NOMO-1 (cell line): ENCODE results near the gene CIDEB.

Experiments
- DNase-seq, 2 experiments: peaks; one replicate each; lab custom pipeline; 2025; ENCODE audit not compliant: unreplicated experiment in 2 of 2; lab: John Stamatoyannopoulos, UW

Gene CIDEB

DNA sequence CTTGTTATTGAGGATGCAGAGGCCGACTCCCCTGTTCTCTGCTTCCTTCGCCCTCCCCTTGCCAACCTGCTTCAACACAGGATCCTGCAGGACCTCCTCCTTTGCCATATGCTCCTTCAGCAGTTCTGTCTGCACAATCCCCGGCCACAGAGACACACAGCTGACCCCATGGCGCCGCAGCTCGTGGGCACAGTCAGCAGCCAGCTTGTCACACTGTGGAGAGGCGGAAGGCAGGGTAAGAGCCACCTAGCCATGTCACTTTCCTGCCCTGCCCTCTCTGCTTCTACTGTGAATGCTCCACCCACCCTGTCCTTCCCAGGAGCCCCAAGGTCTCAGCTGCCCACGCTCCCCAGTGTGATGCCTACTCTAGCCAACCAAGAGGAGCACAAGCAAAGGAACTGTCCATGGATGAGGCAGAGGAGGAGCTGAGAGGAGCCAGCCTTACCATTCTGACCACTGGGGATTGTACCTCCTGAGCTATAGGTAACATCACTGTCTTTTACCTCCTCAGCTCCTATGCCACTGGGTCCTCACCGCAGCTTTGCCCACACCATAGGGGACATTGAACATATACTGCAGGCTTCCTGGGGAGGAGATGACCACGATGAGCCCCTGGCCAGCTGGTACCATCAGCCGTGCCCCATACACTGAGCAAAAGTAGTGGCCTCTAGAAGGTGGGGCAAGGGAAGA, 15.5 kb downstream of the CIDEB start:
- DNase-seq = no peak

DNA sequence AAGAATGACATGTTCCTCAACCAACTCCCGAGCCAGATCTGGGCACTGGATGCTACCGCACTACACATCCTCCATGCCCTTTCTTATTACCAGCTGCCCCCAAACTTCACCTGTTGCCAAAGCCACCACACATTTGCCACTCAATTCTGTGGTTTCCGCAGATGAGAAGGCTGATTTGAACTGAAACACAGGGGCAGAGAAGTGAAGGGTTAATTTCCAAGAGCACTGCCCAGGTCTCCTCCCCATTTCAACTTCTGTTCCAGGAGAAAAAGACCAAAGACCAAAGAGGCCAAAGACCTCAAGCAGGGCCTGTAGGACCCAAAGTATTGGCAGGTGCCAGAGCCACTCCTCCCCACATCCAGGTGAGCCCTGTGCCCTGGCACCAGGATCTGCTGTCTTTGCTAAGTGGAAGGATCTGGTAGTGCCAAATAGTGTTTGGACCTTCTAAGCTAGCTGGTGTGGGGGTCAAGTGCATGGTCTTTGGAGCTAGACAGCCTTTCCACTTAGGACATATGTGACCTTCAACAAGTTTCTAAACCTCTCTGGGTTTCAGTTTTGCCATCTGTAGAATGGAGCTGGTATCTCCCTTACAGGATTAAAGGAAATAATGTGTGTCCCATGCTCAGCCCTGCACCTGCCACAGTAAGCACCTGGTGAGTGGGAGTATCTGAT, 16.2 kb downstream of the CIDEB start:
- no peak for DNase-seq

DNA sequence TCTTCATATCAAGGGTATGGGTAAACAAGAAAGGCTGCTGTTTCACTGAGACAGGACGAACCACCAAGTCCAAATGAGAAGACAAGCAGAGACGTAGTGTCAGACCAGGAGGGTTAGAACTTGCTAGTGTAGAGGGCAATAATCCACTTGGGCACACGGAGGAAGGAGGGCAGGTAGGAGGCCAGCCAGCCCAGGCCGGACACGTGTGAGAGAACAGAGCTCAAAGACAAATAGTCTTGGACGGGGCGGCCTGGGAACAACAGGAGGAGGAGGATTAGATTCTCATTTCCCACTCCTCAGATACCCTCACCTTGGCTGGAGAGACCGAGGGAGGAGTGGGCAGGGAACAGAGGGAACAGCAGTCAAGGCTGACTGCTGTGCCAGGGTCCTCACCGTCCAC, 17.0 kb downstream of the CIDEB start:
- no peak for DNase-seq

DNA sequence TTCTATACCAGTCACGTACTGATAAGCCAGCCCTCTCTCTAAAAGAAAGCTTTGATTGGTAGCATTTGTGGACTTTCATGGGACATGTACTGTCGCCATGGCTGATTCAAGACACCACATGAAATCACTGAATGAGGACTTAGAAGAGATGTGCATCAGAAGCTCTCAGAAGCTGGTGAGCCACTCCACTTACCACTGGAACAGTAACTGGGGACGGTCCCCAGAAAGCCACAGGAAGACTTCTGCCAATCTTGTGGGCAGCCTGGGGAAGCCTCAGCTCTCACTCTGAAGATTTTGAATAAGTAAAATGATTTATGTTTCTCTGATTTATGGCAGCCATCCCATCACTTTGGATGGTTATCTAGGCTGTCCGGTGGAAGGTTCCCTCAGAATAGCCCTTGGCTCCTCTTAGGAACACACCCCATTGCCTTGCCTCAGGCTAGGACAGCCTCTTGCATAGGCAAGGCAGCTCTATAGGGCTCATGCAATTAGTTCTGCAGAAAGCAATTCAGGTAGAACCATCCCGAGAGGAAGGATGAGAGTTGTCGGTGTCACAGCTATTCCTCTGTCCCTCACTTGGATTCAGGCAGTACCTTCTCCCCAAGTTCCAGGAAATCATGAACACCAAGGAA, 18.0 kb downstream of the CIDEB start:
- no peak for DNase-seq

DNA sequence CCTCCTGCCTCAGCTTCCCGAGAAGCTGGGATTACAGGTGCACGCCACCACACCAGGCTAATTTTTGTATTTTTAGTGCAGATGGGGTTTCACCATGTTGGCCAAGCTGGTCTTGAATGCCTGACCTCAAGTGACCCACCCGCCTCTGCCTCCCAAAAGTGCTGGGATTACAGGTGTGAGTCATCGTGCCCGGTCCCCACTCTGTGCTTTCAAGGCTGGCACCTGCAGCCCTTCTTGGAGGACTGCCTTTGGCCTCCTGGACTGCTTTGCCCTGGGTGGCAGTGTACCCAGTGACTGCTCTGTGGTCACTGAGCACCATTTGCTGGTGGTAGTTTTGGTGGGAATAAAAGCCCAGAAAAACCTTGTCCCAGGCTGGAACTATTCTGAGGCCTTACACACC, 20.8 kb downstream of the CIDEB start:
- no peak for DNase-seq

DNA sequence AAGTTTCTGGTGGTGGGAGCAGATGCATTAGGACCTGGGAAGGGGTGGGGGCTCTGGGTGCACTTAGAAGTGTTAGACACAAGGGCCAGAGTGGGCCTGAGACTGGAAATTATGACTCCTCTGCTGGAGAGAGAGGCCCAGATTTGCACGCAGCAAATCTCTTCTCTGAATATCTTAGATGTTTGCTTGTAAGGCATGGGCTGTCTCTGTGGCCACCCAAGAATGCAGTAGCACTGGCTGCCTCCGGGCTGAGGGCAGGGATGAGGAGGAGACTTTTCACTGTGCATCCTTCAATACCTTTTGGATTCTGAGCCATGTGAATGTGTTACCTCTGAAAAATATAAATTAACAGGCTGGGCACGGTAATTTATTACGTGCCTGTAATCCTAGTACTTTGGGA, 22.4 kb downstream of the CIDEB start:
- DNase-seq = no peak

DNA sequence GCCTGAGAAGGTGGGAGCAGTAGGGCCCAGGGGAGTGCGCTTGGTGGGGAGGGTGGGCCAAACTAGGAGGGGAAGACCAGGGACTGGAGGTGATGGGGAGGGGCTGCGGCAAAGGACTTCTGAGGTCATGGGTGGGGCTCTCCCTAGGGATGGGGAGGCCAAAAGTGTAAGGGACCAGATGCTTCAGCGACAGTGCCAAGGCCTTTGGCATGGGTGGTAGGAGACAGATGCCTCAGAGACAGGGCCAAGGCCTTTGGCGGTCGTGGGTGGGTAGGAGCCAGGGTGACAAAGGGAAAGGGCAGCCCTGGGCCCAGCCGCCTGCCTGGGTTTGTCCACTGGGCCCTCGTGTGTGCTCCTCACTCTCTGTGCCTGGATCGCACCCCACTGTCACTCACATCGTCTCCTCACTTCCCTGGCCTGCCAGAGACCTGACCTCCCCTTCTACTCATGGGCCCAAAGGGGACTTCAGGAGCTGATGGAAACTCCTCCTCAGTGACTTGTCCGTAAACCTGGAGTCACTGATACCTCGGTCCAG, 23.2 kb downstream of the CIDEB start:
- no peak for DNase-seq

DNA sequence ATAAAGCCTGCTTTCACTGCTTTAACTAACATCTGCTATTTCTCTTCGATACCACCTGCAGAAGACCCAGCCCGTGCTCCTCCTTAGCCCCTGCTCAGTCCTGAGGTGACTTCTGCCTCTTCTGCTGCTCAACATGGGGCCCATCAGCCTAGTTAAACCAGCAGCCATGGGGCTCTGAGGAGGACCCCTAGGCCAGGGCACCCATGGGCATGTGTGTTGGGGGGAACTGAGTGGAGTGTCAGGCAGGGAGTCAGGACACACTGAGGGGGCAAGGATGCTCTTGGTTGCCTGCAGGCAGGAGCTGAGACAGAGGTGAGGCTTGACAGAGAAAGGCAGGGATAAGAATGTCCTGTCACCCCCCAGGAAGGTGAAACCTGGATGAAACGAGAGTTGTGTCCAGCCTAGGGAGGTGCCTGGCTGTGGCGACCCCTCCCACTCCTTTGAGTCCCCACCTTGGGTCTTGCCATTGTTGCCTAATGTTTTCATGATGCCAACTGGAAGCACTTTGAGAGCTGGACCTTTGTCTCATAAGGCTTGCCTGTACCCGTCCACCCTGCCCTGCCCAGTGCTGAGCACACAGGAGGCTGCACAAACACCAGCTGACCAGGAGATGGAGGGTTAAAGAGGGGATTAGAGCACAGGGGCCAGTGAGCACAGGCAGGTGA, 23.8 kb downstream of the CIDEB start:
- no peak for DNase-seq

DNA sequence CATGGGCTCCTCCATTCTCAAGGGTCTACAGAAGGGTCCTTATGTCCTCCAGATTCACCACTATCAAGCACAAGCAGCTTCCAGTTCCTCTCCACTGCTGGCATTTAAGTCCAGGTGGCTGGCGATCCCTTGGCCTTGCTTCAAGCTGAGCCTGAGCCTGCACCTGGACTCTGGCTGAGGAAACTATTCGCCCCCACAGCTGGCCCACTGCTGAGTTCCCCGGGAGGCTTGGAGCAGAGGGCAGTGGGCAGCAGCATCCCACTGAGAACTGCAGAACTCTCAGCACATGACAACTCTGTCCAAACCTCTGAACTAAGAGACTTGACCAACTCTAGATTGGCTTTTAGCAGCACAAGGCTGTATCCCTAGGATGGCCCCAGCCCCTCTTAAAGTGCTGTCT, 25.0 kb downstream of the CIDEB start:
- DNase-seq = no peak

DNA sequence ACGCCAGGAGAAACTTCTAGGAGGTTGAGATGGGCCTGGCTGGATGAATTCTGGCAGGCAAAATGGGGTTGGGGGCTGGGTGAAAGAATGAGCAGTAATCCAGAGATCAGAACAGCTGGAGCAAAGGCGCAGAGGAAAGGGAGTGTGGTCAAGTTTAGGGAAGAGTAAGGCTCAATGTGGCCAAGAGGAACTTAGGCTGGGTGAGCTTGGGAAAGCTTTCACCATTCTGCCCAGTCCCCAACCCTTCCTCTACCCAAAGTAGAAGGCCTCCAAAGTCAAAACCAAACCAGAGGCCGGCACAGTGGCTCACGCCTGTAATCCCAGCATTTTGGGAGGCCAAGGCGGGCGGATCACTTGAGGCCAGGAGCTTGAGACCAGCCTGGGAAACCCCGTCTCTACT, 26.1 kb downstream of the CIDEB start:
- no peak for DNase-seq

DNA sequence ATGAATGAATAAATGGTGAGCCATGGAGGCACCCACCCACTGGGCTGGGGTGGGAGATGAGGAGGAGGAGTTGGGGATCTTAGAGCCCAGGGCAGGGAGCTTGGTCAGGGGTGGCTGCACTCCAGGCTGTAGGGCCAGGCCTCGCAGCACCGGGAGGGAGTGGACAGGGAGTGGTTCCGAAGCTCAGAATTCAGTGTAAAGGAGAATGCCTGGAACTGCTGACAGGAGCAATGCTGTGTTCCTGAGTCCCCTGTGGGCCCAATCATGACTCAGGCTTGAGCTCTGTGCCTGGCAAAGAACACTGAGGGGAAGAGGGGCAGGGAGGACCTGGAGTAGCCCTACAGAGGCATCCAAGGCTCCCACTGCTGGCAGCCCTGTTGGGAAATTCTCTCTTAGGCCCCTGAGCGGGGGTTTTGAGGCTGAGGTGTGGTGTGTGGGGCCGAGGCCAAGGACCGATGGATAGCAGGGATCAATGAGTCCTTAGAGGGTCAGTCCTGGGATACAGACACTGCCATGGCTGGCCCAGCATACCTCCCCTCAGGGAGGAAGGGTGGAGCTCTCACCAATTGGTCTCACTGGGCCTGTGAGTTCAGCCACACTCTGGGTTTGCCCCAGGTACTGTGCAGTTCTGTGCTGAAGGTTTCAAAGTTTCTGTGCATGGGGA, 26.8 kb downstream of the CIDEB start:
- no peak for DNase-seq

DNA sequence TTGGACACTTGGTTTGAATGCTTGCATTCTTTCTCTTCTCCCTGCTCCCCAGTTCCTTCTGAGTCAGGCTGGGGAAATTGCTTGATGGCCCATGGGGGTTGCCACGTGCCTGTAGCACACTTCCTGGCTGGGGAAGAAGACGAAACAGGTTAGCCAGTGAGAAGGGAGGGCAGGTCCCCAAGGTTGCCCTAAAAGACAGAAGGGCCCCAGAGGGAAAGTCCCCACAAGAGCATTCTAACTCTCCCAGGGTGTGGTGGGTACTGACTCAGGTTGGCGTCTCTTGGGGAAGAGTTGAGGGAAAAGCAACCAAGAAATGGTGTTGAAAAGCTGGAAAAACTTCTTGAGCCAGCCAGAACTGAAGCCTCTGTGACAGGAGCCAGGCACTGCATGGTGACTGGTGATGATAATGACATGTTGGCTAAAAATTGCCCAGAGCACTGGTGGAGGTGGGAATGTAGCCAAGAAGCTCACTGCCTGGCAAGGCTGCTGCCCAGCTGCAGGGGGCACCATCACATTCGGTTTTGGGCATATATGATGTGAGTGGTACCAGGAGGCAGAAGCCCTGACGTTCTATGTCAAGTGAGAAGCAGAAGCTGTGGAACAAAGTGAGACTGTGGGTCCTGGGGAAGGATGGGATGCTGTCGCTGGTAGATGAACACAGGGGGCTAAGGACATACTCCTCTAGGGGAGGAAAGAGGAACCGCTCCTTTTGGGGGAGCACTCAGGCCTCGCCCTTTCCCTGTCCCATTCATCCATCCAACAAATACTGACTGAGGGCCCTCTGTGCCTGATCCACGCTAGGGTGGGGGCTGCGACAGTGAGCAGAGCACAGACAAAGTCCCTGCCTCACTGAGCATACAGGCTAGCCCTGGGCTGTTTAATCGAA, 28.2 kb downstream of the CIDEB start:
- peak; percentile 3 to 11 for DNase-seq

DNA sequence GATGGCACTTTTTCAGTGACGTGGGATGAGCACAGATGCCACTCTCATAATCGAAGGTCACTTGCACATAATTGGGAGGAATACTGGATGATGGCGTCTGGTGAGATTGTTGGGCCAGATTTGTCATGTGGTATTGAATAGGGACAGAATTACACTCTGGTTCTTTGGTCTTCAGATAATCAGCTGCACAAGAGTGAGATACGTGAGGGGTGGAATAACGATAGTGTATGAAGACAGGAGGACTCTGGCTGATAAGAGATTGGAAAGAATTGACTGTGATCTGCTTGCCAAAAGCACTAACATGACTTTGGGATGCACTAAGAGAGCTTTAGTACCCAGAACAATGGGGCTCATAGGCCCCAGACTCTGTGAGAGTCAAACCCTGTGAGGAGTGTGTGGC, 29.4 kb downstream of the CIDEB start:
- DNase-seq = no peak

DNA sequence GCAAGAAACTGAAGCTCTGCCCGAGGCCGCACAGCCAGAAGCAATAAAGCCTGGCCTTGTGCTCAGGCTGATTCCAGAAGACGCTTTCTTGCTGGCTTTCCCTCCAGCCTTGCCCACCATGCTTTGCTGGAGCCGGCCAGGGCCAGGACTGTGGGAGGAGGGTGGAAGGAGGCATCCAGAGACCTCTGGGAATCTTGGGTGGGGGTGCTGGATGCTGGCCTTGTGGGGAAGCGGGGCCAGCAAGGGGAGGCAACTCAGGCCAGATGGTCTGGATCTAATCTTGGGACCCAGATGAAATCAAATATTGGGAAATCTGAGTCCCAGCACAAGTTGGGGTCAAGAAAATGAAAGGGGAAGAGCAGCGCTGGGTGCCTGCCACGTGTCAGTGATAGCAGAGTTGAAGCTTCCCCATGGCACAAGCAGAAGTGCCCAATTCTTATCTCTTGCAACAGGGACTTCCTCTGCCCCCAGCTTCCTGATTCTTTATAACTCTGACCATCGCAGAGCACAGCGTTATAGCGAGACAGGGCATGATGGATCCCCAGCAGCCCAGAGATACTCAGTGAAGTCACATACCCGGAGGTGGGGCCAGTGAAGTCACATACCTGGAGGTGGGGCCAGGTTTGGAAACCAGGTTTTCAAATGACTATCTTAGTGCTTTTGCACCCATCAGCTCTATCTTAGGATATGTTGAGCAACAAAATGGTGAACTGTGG, 30.0 kb downstream of the CIDEB start:
- DNase-seq = peak; percentile 82 to 86

DNA sequence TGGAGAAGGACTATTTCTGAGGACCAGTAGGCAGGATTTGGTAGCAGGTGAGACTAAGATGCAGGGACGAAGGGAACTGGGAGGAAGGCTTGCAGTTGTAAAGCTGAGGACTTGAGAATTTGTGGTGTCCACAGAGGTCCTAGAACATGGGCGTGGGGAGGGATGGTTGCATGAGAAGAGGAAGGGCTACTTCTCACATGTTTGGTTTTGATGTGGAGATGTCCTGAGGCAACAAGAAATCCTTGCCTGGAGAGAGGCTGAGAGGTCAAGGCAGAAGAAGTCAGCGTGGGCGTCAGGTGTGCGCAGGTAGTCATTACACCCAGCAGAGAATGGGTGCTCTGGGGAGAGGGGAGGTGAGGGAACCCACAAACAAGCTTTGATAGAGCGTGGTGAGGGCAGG, 30.7 kb downstream of the CIDEB start:
- DNase-seq = no peak

DNA sequence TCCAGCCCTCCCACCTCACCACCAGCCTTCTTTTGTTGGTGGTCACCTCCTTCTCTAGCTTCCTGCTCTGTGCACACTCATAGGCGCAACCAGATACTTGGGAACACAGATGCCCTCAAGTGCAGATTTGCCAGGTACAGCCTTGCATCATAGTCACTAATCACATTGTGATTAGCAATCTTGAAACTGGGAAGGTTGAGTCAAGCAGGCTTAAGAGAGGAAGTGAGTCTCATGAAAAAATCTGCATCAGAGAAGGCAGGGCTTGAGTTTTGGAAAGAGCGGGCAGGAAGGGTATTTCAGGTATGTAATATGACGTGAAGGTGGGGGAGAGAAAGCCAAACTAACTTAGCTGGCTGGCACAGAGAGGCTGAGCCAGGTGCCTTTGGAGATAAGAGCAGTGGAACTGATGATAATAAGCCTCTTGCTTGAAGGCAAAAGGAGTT, 33.7 kb downstream of the CIDEB start:
- DNase-seq = peak; percentile 75 to 92

DNA sequence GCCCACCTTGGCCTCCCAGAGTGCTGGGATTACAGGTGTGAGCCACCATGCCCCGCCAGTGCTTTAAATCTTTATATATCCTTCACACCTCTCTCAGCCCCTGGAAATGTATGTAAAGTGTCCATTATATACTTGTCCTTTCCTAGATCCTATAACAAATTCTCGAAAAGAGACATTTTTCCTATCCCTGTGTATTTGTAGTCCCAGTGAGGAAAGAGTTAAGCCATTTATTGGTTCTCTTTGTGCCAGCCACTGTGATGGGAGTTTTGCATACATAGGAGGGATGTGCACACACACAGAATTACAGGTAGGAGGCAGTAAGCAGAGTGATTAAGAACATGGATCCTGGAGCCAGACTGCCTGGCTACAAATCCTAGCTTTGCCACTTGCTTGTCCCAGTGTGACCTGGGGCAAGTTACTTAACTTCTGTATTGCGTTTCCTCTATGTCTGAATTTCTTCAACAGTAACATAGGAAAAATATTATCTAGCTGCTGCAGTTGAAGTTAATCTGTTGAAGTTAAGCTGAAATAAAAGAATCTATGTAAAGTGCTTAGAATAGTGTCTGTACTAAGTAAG, 34.3 kb downstream of the CIDEB start:
- DNase-seq = no peak

DNA sequence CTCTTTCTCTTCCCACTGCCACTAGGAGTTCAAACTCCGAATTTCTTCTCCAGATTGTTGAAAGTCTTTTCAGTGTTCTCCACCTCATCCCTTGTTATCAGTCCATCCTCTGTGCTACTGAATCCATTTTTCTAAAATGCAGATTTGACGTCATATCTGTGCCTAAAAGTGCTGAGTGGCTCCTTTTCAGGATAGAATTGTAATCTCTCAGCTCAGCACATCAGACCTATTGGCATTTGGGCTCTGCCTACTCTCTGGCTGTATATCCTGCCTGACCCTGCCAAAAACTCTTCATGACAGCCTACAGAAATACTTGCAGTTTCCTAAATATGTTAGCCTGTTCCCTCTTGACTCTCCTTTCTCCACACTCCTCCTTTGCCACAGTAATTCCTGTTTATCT, 35.3 kb downstream of the CIDEB start:
- DNase-seq = no peak

DNA sequence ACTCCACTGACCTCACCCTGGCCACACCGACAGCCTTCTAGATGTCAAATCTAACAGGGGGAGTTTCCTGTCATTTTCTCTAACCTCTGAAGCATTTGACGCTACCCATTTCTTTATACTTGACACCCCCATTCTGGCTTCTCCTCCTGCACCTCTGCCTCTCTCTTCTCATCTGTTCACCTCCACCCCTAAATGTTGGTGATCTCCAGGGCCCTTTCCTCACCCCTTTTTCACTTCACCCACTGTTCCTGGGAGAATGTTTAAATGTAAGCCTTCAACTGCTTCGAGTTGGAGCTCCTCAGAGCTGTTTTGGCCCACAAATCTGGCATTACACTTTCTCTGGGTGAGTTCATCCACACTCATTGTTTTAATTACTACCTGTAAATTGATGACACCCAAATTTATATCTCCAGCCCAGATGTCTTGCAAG, 35.9 kb downstream of the CIDEB start:
- DNase-seq = no peak
